ENCODE results near the gene LRRC51. TPM values are rescaled to one million over a fixed set of nuclear protein-coding genes. Genes with fewer than 3 reads are reported as not detected.

Gene LRRC51
- total and polyA plus RNA-seq, 2 of the 8 experiments (the other 6 are each of a cell fraction or from before 2014, with no cell fraction given), result 7.7 to 7.9 TPM

DNA sequence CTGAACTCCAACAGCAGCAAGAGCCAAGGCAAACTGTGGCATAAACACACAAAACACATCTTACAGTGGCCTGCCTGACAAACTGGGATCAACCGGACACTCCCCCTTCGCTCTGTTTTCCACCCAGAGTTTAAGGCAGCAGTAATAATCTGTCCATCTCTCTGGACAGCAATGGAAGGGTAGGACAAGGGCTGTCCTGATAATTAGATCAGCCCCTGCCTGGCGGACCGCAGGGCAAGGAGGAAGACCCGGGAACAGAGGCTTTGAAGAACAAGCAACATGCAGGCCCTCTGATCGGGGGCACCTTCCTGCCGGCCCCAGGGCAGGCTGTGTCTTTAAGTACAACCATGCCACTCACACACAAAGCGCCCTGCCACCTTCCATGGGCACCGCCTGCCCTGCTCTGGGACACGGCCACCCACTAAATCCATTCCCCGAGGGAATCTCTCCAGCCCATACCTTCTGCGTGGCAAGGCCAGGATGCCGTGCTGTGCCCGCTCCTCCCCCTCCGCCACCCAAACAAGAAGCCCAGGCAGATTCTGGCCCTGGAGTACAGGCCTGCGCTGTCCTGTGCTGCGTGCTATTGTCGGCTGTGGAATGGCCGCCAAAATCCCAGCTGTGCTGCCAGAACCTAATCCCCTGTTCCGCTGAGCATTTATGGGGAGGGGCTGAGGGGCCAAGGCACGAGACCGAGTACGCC lies 39.1 kb upstream of the LRRC51 start:
- no peaks in the 10 kb centered on the region for H4K20me1 ChIP-seq (replicated peaks in 1 of 2; ENCODE audit: control insufficient read depth in 1 of 2, insufficient read depth in 2 of 2, low read length in 2 of 2)
- H2BK15ac ChIP-seq (ENCODE audit: low read length), result peak overlapping the region; percentile 46
- H3K4me2 ChIP-seq (ENCODE audit: insufficient read depth in 1 of 2, low read depth in 2 of 2, low read length in 2 of 2), result peak overlapping the region; percentile 73 to 92
- no peaks in the 10 kb centered on the region for H3K9me3 ChIP-seq (ENCODE audit: insufficient read depth in 2 of 2, low read depth in 1 of 2, low read length in 1 of 2)
- no peaks in the 10 kb centered on the region for H3K27me3 ChIP-seq (replicated peaks in 1 of 4; ENCODE audit: control insufficient read depth in 3 of 4, extremely low read depth in 1 of 4, insufficient read depth in 3 of 4, low read length in 3 of 4)
- CTCF ChIA-PET (ENCODE audit: partially characterized antibody), result interaction anchor here (1.3 to 4.6 kb wide), 4 partner anchors 9 to 25 kb away, joined by 3 to 57 read pairs (median 4); no protein-coding TSS in a partner anchor
- peak overlapping the region in 3 of 4 experiments; percentile 61 to 74 (median 70); a peak in 6 of 7 replicates for H3K9ac ChIP-seq (replicated peaks in 1 of 4; ENCODE audit: extremely low read depth in 1 of 4, low read depth in 3 of 4, low read length in 3 of 4)
- peak overlapping the region; percentile 27 for H3K56ac ChIP-seq (replicated peaks; ENCODE audit: insufficient read length, low read depth, low read length)
- peaks cover 18% of the 10 kb centered on the region for H3K79me1 ChIP-seq (ENCODE audit: low read depth, low read length)
- H3K36me3 ChIP-seq (ENCODE audit: control insufficient read depth in 2 of 4, insufficient read depth in 4 of 4, low read length in 3 of 4), result no peaks in the 10 kb centered on the region
- H2BK20ac ChIP-seq (ENCODE audit: low read length), result peak overlapping the region; percentile 80
- TF ChIP-seq POLR2A (IDR thresholded peaks at IDR 0.05; ENCODE audit: control extremely low read depth in 1 of 2, low read depth in 2 of 2, low read length in 2 of 2) (peak; percentile 21 to 62; a peak in 2 of 3 replicates), YY1 (IDR thresholded peaks at IDR 0.05; ENCODE audit: low read depth, low read length) (peak; percentile 73; the same call in 1 of the 2 replicates), TAF1 (IDR thresholded peaks at IDR 0.05; ENCODE audit: low read depth, low read length) (peak; percentile 28; the same call in 1 of the 2 replicates), HDAC2 (IDR thresholded peaks at IDR 0.05; ENCODE audit: borderline replicate concordance in 1 of 2, low read depth in 2 of 2, low read length in 2 of 2) (no peak), SIRT6 (IDR thresholded peaks at IDR 0.05; ENCODE audit: low read length) (no peak), SP2 (IDR thresholded peaks at IDR 0.05; ENCODE audit: low read length) (no peak), SIN3A (conservative IDR thresholded peaks at IDR 0.05 in 1 of 2, IDR thresholded peaks at IDR 0.05 in 1 of 2; ENCODE audit: low read depth in 1 of 2, low read length in 2 of 2) (0 out of 4 replicates have a peak, but pooled peaks of 1 of the 2 experiments have one; percentile 12), RNF2 (IDR thresholded peaks at IDR 0.05; ENCODE audit: borderline replicate concordance, low read depth, low read length, missing control alignments, poor library complexity, severe bottlenecking) (no peak), POLR2AphosphoS5 (IDR thresholded peaks at IDR 0.05; ENCODE audit: low read depth, low read length) (peak; percentile 30)
- TF ChIP-seq, protein P1, sequence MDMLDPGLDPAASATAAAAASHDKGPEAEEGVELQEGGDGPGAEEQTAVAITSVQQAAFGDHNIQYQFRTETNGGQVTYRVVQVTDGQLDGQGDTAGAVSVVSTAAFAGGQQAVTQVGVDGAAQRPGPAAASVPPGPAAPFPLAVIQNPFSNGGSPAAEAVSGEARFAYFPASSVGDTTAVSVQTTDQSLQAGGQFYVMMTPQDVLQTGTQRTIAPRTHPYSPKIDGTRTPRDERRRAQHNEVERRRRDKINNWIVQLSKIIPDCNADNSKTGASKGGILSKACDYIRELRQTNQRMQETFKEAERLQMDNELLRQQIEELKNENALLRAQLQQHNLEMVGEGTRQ (IDR thresholded peaks at IDR 0.05; ENCODE audit: low read length), result no peak
- H3K14ac ChIP-seq (ENCODE audit: insufficient read length), result peak overlapping the region; percentile 12
- peak overlapping the region; percentile 28; the same call in 1 of the 2 replicates for H2AK5ac ChIP-seq (ENCODE audit: low read depth, low read length)
- no peak overlapping the region; the same call in 1 of the 2 replicates for H4K8ac ChIP-seq (ENCODE audit: extremely low read depth, insufficient read depth, low read length)
- peak overlapping the region; percentile 83 for H4K91ac ChIP-seq (replicated peaks; ENCODE audit: insufficient read length, low read length)
- H3K23ac ChIP-seq (ENCODE audit: insufficient read length), result no peak overlapping the region
- POLR2A ChIA-PET (ENCODE audit: partially characterized antibody), result interaction anchor here (1.2 to 4.8 kb wide), 10 partner anchors 7 to 59 kb away, joined by 3 to 33 read pairs (median 4); partner anchors contain the start of gene LRRC51
- peak overlapping the region; percentile 34 to 55 (median 42); a peak in 7 of 8 replicates for H3K4me3 ChIP-seq (ENCODE audit: extremely low read depth in 1 of 4, insufficient read depth in 2 of 4, low read depth in 3 of 4, low read length in 4 of 4)
- peak overlapping the region; percentile 95 for H2BK5ac ChIP-seq (ENCODE audit: low read depth, low read length)
- peaks cover 29 to 36% (median 33%) of the 10 kb centered on the region in 4 experiments for H3K4me1 ChIP-seq (replicated peaks in 1 of 4; ENCODE audit: control insufficient read depth in 3 of 4, insufficient read depth in 4 of 4, low read length in 3 of 4)
- H3K4ac ChIP-seq (replicated peaks; ENCODE audit: insufficient read length, low read depth, low read length), result no peak overlapping the region
- peak in 1 of 2 experiments; percentile 61 for DNase-seq (ENCODE audit: low read depth in 1 of 2, low spot score in 2 of 2)
- H3K27ac ChIP-seq (ENCODE audit: low read depth, low read length), result peak overlapping the region; percentile 92
- H2BK120ac ChIP-seq (replicated peaks; ENCODE audit: low read depth, low read length), result no peak overlapping the region
- peak overlapping the region; percentile 94 for H2BK12ac ChIP-seq (ENCODE audit: low read depth, low read length)
- peak overlapping the region; percentile 96 for H3K18ac ChIP-seq (ENCODE audit: extremely low read depth, low read length)
- H4K5ac ChIP-seq (ENCODE audit: insufficient read length, low read depth, low read length), result peak overlapping the region; percentile 85
- 29% methylated on average over 18 of the region's 23 CpGs; no CpG with 5 or more reads in 1 of the 2 experiments for WGBS, 2 experiments (ENCODE audit: extremely low coverage in 1 of 2, insufficient coverage in 1 of 2, insufficient read length in 1 of 2, insufficient replicate concordance in 2 of 2, low coverage in 1 of 2, low lambda C conversion rate in 2 of 2, missing lambda C conversion rate in 1 of 2)
- H3K23me2 ChIP-seq (ENCODE audit: low read depth, low read length), result peaks cover 7% of the 10 kb centered on the region
- no peak overlapping the region for H2AFZ ChIP-seq (ENCODE audit: low read length)
- no peak for FAIRE-seq
- H3K79me2 ChIP-seq (ENCODE audit: control insufficient read depth in 1 of 2, insufficient read depth in 2 of 2, low read length in 2 of 2), result peaks cover 10 to 72% of the 10 kb centered on the region in 2 experiments; a peak in 3 of 4 replicates
